Tibial nerve (tissue), 4 donors: Measurements from ENCODE around the gene DMD. TPM values are rescaled to one million over a fixed set of nuclear protein-coding genes. Genes with fewer than 3 reads are reported as not detected.

ENCODE experiments used
- DNase-seq, 2 donors: peaks; one replicate each; pipeline ENCODE4 v3.0.0-alpha.2; 2019; ENCODE audit warnings: low spot score in 2 of 2
- H3K27ac ChIP-seq, 4 donors: fragments of 200-600 bp; sonication (generic) in 3 of 4; one replicate each; pipeline ENCODE4 v1.5.1; 2017 to 2019; ENCODE audit warnings: mild to moderate bottlenecking in 1 of 4
- H3K27me3 ChIP-seq, 2 donors: fragments of 200-600 bp; sonication (generic) in 1 of 2; one replicate each; pipeline versions ENCODE4 v1.5.1 to v1.6.0; 2017 to 2019
- H3K36me3 ChIP-seq, 3 donors: fragments of 200-600 bp; sonication (generic); one replicate each; pipeline ENCODE4 v1.5.1; 2018 to 2019
- H3K4me1 ChIP-seq, 4 donors: fragments of 200-600 bp; sonication (generic) in 3 of 4; one replicate each; pipeline ENCODE4 v1.5.1; 2017 to 2019
- H3K4me3 ChIP-seq, 4 donors: fragments of 200-600 bp; sonication (generic) in 3 of 4; one replicate each; pipeline ENCODE4 v1.5.1; 2017 to 2019; ENCODE audit warnings: mild to moderate bottlenecking in 1 of 4, moderate library complexity in 1 of 4
- H3K9me3 ChIP-seq, 4 donors: fragments of 200-600 bp; sonication (generic) in 3 of 4; one replicate each; pipeline ENCODE4 v1.5.1; 2017 to 2019
- EP300 ChIP-seq, 2 donors: sonication (generic); formaldehyde crosslinking; IDR thresholded peaks; one replicate each; pipeline ENCODE4 v1.6.1; 2017; ENCODE audit warnings: antibody characterized with exemption in 2 of 2, mild to moderate bottlenecking in 1 of 2
- POLR2A ChIP-seq, 2 donors: fragments of 450-650 bp; IDR thresholded peaks; one replicate each; pipeline ENCODE4 v1.6.1; 2017; ENCODE audit warnings: antibody characterized with exemption in 2 of 2, mild to moderate bottlenecking in 2 of 2, moderate library complexity in 2 of 2
- WGBS, 2 donors: methylation state at CpG; one replicate each; pipeline ENCODE4 v1.1.5; 2018; 5-methylcytosine and 5-hydroxymethylcytosine counted together
- total RNA-seq, 4 donors: library from RNA; depleted of rRNA; stranded (reverse); fragments of >200 nt; gene quantifications; one replicate each; pipeline ENCODE4 v1.1.0, GENCODE V29; 2016
- TF ChIP-seq, protein P1 (sequence below), 5 experiments: fragments of 200-600 bp in 3 of 5; fragments of 450-650 bp in 2 of 5; sonication (generic) in 3 of 5; IDR thresholded peaks; one replicate each; pipeline ENCODE4 v1.5.1; 2016 to 2019; ENCODE audit warnings: antibody characterized with exemption in 5 of 5, mild to moderate bottlenecking in 3 of 5, moderate library complexity in 2 of 5

The DMD gene
- total RNA-seq, 4 donors from 2014 or later, result 156 to 345 (median 245) TPM

DNA sequence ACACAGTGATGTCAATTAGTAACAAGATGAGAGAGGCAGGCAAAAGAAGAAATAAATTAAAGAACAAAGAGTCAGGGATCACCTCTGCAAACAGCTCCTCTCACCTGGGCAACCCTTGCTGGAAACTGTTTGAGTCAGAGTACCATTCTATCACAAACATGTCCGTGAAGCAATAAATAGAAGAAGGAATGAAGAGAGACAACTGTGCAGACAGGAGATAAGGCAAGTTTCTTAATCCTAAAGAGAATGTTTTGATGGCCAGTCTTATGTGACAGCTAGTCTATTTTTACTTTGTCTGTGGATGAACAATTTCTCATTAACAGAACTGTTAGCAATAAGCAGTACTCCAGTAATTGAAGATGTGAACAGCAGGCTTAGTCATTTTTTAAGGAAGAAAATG lies 422.4 kb downstream of the DMD start:
- WGBS, 2 donors, result 68 to 77% methylated on average over 1 of the region's 1 CpG
- TF ChIP-seq, protein P1, sequence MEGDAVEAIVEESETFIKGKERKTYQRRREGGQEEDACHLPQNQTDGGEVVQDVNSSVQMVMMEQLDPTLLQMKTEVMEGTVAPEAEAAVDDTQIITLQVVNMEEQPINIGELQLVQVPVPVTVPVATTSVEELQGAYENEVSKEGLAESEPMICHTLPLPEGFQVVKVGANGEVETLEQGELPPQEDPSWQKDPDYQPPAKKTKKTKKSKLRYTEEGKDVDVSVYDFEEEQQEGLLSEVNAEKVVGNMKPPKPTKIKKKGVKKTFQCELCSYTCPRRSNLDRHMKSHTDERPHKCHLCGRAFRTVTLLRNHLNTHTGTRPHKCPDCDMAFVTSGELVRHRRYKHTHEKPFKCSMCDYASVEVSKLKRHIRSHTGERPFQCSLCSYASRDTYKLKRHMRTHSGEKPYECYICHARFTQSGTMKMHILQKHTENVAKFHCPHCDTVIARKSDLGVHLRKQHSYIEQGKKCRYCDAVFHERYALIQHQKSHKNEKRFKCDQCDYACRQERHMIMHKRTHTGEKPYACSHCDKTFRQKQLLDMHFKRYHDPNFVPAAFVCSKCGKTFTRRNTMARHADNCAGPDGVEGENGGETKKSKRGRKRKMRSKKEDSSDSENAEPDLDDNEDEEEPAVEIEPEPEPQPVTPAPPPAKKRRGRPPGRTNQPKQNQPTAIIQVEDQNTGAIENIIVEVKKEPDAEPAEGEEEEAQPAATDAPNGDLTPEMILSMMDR (IDR thresholded peaks at IDR 0.05), result no peak
- TF ChIP-seq POLR2A (IDR thresholded peaks at IDR 0.05), result no peak
- TF ChIP-seq EP300 (IDR thresholded peaks at IDR 0.05), result no peak

DNA sequence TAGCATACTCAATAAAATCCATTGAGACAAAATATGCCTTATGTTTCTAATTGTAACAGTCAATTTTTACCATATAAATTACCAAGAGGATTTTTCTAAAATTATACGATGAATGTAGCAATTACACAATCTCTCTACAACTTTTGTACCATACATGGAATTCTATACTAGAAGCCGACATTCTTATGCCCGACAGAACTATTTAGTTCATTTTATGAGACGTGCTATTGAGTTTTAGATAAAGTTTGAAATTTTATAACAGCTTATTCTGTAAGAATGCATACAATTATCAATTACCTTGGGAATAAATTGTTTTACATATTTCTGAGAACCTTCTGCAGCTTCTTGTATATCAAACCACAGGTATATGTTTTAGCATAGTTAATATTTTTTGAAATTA lies 431.2 kb downstream of the DMD start:
- H3K4me3 ChIP-seq, result no peak overlapping the region
- 81 to 95% methylated on average over 4 of the region's 4 CpGs for WGBS, 2 donors
- no peak overlapping the region for H3K27ac ChIP-seq
- no peaks in the 10 kb centered on the region for H3K4me1 ChIP-seq
- no peaks in the 10 kb centered on the region for H3K36me3 ChIP-seq
- no peak for TF ChIP-seq POLR2A (IDR thresholded peaks at IDR 0.05)
- TF ChIP-seq EP300 (IDR thresholded peaks at IDR 0.05), result no peak
- TF ChIP-seq, protein P1 (IDR thresholded peaks at IDR 0.05), result no peak
- no peak for DNase-seq
- H3K9me3 ChIP-seq, result no peaks in the 10 kb centered on the region
- no peaks in the 10 kb centered on the region for H3K27me3 ChIP-seq

More for the DNA sequence above, 422.4 kb downstream of the DMD start:
- Histone ChIP-seq H3K27ac (no peak overlapping the region), H3K27me3 (peaks cover 0 to 4% of the 10 kb centered on the region in 2 donors), H3K9me3 (no peaks in the 10 kb centered on the region), H3K4me3 (no peak overlapping the region), H3K4me1 (no peaks in the 10 kb centered on the region), H3K36me3 (no peaks in the 10 kb centered on the region)
- no peak for DNase-seq

DNA sequence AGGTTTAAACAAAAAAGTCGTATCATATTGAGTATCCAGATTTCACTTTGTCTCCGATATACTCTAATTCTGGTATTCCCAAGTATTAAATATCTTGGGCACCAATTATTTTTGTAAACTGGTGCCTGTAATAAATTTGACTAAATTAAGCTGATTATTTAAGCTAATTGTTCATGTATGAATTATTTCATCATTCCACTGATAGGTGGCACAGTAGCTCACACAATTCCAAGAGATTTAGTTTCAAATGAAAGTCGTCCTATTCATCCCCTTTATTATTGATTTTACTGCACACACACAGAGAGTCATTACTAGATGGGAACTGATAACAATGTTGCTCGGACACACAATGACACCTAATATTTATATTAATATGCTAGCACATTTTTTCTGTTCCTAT lies 432.4 kb downstream of the DMD start:
- 64 to 67% methylated on average over 4 of the region's 4 CpGs for WGBS, 2 donors
- H3K9me3 ChIP-seq, result no peaks in the 10 kb centered on the region
- H3K4me1 ChIP-seq, result no peaks in the 10 kb centered on the region
- H3K27ac ChIP-seq, result no peak overlapping the region
- H3K27me3 ChIP-seq, result no peaks in the 10 kb centered on the region
- no peak for DNase-seq
- TF ChIP-seq POLR2A (IDR thresholded peaks at IDR 0.05), result no peak
- TF ChIP-seq, protein P1 (IDR thresholded peaks at IDR 0.05), result no peak
- TF ChIP-seq EP300 (IDR thresholded peaks at IDR 0.05), result no peak
- no peak overlapping the region for H3K4me3 ChIP-seq
- no peaks in the 10 kb centered on the region for H3K36me3 ChIP-seq

DNA sequence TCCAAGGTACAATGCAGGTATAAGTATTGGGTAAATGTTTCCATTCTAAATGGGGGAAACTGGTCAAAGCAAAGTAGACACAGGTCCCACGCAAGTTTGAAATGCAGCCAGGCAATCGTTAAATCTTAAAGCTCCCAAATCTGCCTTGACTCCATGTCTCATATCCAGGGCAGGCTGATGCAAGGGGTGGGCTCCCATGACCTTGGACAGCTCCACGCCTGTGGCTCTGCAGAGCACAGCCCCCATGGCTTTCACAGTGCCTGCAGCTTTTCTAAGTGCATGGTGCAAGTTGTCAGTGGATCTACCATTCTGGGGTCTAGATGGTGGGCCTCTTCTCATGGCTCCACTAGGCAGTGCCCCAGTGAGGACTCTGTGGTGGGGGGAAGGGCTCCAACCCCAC lies 436.4 kb downstream of the DMD start:
- no peak for DNase-seq
- no peak for TF ChIP-seq EP300 (IDR thresholded peaks at IDR 0.05)
- TF ChIP-seq, protein P1 (IDR thresholded peaks at IDR 0.05), result no peak
- TF ChIP-seq POLR2A (IDR thresholded peaks at IDR 0.05), result no peak
- WGBS, 2 donors, result 82% methylated on average over 3 of the region's 3 CpGs; no CpG with 5 or more reads in 1 of the 2 donors
- H3K27ac ChIP-seq, result no peak overlapping the region
- no peak overlapping the region for H3K4me3 ChIP-seq
- H3K27me3 ChIP-seq, result no peaks in the 10 kb centered on the region
- H3K9me3 ChIP-seq, result no peaks in the 10 kb centered on the region
- no peaks in the 10 kb centered on the region for H3K36me3 ChIP-seq
- H3K4me1 ChIP-seq, result no peaks in the 10 kb centered on the region

DNA sequence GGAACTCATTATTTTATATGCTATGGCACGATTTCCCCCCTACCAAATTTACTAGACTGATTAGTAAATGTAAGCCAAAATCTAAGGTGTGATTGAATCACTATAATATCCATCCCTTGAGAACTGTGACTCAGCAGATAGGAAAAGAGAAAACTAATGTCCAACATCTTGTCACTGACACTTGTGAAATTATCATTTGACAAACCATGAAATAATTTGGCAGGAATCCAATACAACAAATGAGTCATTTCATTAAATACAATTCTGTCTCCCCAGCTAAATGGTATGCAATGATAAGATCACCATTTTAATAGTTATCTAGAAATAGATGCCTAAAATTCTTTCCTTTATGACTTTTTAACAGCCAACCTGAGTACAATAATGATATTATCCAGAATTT lies 462.3 kb downstream of the DMD start:
- TF ChIP-seq EP300 (IDR thresholded peaks at IDR 0.05) (no peak), POLR2A (IDR thresholded peaks at IDR 0.05) (no peak)
- TF ChIP-seq, protein P1 (IDR thresholded peaks at IDR 0.05), result no peak
- no peak overlapping the region for H3K4me3 ChIP-seq
- peaks cover 0 to 8% (median 0%) of the 10 kb centered on the region in 4 donors for H3K4me1 ChIP-seq
- no peaks in the 10 kb centered on the region for H3K36me3 ChIP-seq
- WGBS, 2 donors, result 48 to 72% methylated on average over 1 of the region's 1 CpG
- no peaks in the 10 kb centered on the region for H3K9me3 ChIP-seq
- no peaks in the 10 kb centered on the region for H3K27me3 ChIP-seq
- no peak for DNase-seq
- no peak overlapping the region for H3K27ac ChIP-seq
